IMR-90 (cell line): ENCODE data around the gene CASP6.

Experiments
- MAFK ChIP-seq: IDR thresholded peaks from 2 replicates; pipeline ENCODE4 v1.6.1; 2012; ENCODE audit warnings: low read depth, low read length, improper control_type of control experiment
- MAZ ChIP-seq: IDR thresholded peaks from 2 replicates; pipeline ENCODE4 v1.6.1; 2012; ENCODE audit warnings: low read depth, mild to moderate bottlenecking, low read length, improper control_type of control experiment, moderate library complexity, borderline replicate concordance
- MXI1 ChIP-seq: IDR thresholded peaks from 2 replicates; pipeline ENCODE4 v1.6.1; 2012; ENCODE audit warnings: low read depth, mild to moderate bottlenecking, low read length, moderate library complexity, borderline replicate concordance
- POLR2A ChIP-seq: IDR thresholded peaks from 2 replicates; pipeline ENCODE4 v1.6.1; 2012; ENCODE audit warnings: mild to moderate bottlenecking, low read depth, low read length
- RFX5 ChIP-seq: IDR thresholded peaks from 2 replicates; pipeline ENCODE4 v1.8.0; 2012; ENCODE audit warnings: low read depth, mild to moderate bottlenecking, low read length, moderate library complexity
- SMC3 ChIP-seq: fragments of 150-350 bp; IDR thresholded peaks from 2 replicates; pipeline ENCODE4 v1.6.1; 2016; ENCODE audit warnings: low read depth, mild to moderate bottlenecking, antibody characterized with exemption, low read length, moderate library complexity
- TF ChIP-seq, protein P1 (sequence below): fragments of 150-350 bp; IDR thresholded peaks from 2 replicates; pipeline ENCODE4 v1.6.1; 2016; ENCODE audit warnings: low read depth, mild to moderate bottlenecking, low read length, moderate library complexity, borderline replicate concordance
- TF ChIP-seq, protein P2 (sequence below): fragments of 150-350 bp; IDR thresholded peaks from 2 replicates; pipeline ENCODE4 v1.6.1; 2017; ENCODE audit warnings: mild to moderate bottlenecking, antibody characterized with exemption, low read length, low read depth
- TF ChIP-seq, protein P3 (sequence below): conservative IDR thresholded peaks from 2 replicates; pipeline ENCODE4 v1.5.1; 2012; ENCODE audit warnings: mild to moderate bottlenecking, low read depth, low read length, improper control_type of control experiment

DNA sequence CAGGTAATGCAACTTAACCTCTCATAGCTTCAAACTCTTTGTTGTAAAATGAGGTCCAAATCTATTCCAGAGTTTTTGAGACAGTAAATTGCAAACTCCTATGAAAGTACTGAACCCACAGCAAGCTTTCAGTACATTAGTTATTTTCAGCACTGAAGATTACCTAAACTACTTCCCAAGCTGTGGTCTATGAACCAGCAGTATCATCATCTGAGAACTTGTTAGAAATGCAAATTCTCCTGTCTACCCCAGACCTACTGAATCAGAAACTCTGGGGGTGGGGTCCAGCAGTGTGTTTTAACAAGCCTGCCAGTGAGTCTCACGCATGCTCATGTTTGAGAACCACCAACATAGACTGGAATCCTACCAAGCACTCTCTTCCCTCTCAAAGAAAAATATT, 5.7 kb upstream of the CASP6 start:
- no peak for TF ChIP-seq MXI1
- TF ChIP-seq POLR2A, result no peak
- TF ChIP-seq, protein P1, sequence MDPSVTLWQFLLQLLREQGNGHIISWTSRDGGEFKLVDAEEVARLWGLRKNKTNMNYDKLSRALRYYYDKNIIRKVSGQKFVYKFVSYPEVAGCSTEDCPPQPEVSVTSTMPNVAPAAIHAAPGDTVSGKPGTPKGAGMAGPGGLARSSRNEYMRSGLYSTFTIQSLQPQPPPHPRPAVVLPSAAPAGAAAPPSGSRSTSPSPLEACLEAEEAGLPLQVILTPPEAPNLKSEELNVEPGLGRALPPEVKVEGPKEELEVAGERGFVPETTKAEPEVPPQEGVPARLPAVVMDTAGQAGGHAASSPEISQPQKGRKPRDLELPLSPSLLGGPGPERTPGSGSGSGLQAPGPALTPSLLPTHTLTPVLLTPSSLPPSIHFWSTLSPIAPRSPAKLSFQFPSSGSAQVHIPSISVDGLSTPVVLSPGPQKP, result no peak
- no peak for TF ChIP-seq RFX5
- TF ChIP-seq SMC3, result no peak
- no peak for TF ChIP-seq MAFK
- TF ChIP-seq MAZ, result no peak
- TF ChIP-seq, protein P2, sequence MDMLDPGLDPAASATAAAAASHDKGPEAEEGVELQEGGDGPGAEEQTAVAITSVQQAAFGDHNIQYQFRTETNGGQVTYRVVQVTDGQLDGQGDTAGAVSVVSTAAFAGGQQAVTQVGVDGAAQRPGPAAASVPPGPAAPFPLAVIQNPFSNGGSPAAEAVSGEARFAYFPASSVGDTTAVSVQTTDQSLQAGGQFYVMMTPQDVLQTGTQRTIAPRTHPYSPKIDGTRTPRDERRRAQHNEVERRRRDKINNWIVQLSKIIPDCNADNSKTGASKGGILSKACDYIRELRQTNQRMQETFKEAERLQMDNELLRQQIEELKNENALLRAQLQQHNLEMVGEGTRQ, result no peak
- TF ChIP-seq, protein P3, sequence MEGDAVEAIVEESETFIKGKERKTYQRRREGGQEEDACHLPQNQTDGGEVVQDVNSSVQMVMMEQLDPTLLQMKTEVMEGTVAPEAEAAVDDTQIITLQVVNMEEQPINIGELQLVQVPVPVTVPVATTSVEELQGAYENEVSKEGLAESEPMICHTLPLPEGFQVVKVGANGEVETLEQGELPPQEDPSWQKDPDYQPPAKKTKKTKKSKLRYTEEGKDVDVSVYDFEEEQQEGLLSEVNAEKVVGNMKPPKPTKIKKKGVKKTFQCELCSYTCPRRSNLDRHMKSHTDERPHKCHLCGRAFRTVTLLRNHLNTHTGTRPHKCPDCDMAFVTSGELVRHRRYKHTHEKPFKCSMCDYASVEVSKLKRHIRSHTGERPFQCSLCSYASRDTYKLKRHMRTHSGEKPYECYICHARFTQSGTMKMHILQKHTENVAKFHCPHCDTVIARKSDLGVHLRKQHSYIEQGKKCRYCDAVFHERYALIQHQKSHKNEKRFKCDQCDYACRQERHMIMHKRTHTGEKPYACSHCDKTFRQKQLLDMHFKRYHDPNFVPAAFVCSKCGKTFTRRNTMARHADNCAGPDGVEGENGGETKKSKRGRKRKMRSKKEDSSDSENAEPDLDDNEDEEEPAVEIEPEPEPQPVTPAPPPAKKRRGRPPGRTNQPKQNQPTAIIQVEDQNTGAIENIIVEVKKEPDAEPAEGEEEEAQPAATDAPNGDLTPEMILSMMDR, result no peak
